ENCODE data around the gene PAGR1. TPM values are rescaled to one million over a fixed set of nuclear protein-coding genes. Genes with fewer than 3 reads are reported as not detected.

Gene PAGR1
- total and polyA plus RNA-seq, 10 of the 15 experiments (the other 5 are each of a cell fraction or from before 2014, with no cell fraction given) = 1.1 to 57.7 (median 23.4) TPM

DNA sequence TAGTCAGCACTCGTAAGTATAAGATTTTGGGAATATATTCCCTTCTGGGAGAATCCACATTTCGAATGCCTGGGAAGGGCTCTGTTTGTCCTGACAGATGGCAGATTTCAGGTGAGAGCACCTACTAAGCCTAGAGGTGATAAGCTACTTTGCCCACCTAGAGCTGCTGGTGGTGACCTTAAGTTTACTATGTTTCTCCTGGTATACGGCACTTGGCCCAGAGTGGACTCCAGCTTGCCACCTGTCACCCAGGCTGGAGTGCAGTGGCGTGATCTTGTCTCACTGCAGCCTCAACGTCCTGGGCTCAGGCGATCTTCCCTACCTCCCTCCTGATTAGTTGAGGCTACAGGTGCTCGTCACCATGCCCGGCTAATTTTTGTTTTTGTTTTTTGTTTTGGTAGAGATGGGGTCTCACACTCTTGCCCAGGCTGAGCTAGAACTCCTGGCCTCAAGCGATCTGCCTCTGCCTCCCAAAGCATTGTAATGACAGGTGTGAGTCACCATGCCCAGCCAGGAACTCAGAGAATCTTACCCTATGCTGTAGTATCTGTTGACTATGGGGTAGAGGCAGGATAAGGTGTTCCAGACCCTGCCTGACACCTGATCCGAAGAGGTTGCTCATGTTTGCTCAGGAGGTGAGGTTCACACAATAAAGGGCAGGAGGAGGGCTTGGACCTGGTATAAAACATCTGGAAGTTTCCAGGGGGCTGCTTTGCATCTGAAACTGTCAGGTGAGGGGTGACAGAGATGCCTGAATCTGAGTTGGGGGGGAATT lies 38.2 kb upstream of the PAGR1 start, which contains the start of gene ZG16:
TSS of gene ZG16 (plus strand) at position 681 of the 775 bp plus-strand sequence. CDS start 1,011 bp downstream, outside the sequence.
- WGBS (ENCODE audit: insufficient coverage, insufficient replicate concordance, low lambda C conversion rate, missing lambda C conversion rate) = 35% methylated on average over 10 of the region's 10 CpGs
- Histone ChIP-seq H3K4me1 (ENCODE audit: control insufficient read depth, insufficient read depth, low read length) (no peaks in the 10 kb centered on the region), H3K36me3 (ENCODE audit: control insufficient read depth in 2 of 2, insufficient read depth in 2 of 2, low read length in 1 of 2) (no peaks in the 10 kb centered on the region), H3K27ac (ENCODE audit: control insufficient read depth, insufficient read depth) (no peak within 1 kb of the TSS), H3K9me3 (replicated peaks; ENCODE audit: control insufficient read depth, insufficient read depth, low read length) (no peaks in the 10 kb centered on the region), H3K9ac (ENCODE audit: control insufficient read depth, insufficient read depth, low read length) (no peak within 1 kb of the TSS), H3K79me2 (ENCODE audit: control insufficient read depth, insufficient read depth, low read length) (no peaks in the 10 kb centered on the region), H3K27me3 (replicated peaks in 1 of 2; ENCODE audit: control insufficient read depth in 2 of 2, insufficient read depth in 2 of 2, low read length in 1 of 2) (no peaks in the 10 kb centered on the region), H4K20me1 (ENCODE audit: control insufficient read depth, insufficient read depth) (no peaks in the 10 kb centered on the region), H2AFZ (ENCODE audit: control insufficient read depth, low read depth, low read length) (no peak within 1 kb of the TSS), H3K4me3 (no peak within 1 kb of the TSS), H3K4me2 (ENCODE audit: control insufficient read depth, insufficient read depth) (no peak within 1 kb of the TSS)
- intact Hi-C loops (cut with micrococcal nuclease; ENCODE audit: unreplicated experiment) (no loop called here), in situ Hi-C loops (cut with MboI) (no loop called here)
- no peak for TF ChIP-seq MXI1 (IDR thresholded peaks at IDR 0.05; ENCODE audit: low read depth, low read length)
- TF ChIP-seq, protein P1, sequence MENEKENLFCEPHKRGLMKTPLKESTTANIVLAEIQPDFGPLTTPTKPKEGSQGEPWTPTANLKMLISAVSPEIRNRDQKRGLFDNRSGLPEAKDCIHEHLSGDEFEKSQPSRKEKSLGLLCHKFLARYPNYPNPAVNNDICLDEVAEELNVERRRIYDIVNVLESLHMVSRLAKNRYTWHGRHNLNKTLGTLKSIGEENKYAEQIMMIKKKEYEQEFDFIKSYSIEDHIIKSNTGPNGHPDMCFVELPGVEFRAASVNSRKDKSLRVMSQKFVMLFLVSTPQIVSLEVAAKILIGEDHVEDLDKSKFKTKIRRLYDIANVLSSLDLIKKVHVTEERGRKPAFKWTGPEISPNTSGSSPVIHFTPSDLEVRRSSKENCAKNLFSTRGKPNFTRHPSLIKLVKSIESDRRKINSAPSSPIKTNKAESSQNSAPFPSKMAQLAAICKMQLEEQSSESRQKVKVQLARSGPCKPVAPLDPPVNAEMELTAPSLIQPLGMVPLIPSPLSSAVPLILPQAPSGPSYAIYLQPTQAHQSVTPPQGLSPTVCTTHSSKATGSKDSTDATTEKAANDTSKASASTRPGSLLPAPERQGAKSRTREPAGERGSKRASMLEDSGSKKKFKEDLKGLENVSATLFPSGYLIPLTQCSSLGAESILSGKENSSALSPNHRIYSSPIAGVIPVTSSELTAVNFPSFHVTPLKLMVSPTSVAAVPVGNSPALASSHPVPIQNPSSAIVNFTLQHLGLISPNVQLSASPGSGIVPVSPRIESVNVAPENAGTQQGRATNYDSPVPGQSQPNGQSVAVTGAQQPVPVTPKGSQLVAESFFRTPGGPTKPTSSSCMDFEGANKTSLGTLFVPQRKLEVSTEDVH (IDR thresholded peaks at IDR 0.05; ENCODE audit: low read depth, partially characterized antibody) = no peak
- TF ChIP-seq LARP7 (IDR thresholded peaks at IDR 0.05) = no peak
- TF ChIP-seq, protein P2, sequence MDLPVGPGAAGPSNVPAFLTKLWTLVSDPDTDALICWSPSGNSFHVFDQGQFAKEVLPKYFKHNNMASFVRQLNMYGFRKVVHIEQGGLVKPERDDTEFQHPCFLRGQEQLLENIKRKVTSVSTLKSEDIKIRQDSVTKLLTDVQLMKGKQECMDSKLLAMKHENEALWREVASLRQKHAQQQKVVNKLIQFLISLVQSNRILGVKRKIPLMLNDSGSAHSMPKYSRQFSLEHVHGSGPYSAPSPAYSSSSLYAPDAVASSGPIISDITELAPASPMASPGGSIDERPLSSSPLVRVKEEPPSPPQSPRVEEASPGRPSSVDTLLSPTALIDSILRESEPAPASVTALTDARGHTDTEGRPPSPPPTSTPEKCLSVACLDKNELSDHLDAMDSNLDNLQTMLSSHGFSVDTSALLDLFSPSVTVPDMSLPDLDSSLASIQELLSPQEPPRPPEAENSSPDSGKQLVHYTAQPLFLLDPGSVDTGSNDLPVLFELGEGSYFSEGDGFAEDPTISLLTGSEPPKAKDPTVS (IDR thresholded peaks at IDR 0.05; ENCODE audit: low read depth, low read length) = no peak
- TF ChIP-seq GATAD2B (conservative IDR thresholded peaks at IDR 0.05; ENCODE audit: low read depth) = no peak
- TF ChIP-seq WRNIP1 (IDR thresholded peaks at IDR 0.05; ENCODE audit: borderline replicate concordance, low read depth, low read length) = no peak
- TF ChIP-seq JUND (IDR thresholded peaks at IDR 0.05; ENCODE audit: low read depth, low read length) = no peak
- no peak for TF ChIP-seq POLR2AphosphoS5 (IDR thresholded peaks at IDR 0.05; ENCODE audit: low read length)
- no peak for TF ChIP-seq CBX5 (IDR thresholded peaks at IDR 0.05; ENCODE audit: low read depth)
- TF ChIP-seq KDM1A (IDR thresholded peaks at IDR 0.05; ENCODE audit: borderline replicate concordance) = no peak
- POLR2A ChIA-PET = interaction anchor here (0.6 to 1.3 kb wide), 5 partner anchors 11 to 45 kb away, joined by 3 to 8 read pairs (median 5); no protein-coding TSS in a partner anchor
- ATAC-seq = no peak
- CTCF ChIA-PET = interaction anchor here (0.9 to 1.6 kb wide), 4 partner anchors 10 to 26 kb away, joined by 3 read pairs; partner anchors contain the start of gene KIF22
- no TSS peak for BruUV-seq (replicated peaks)
- no peak for DNase-seq (ENCODE audit: low read depth, low spot score)
- RAD21 ChIA-PET (ENCODE audit: unreplicated experiment) = no interaction called here
- SMC1A ChIA-PET (ENCODE audit: uncharacterized antibody, unreplicated experiment) = interaction anchor here (0.7 to 1.8 kb wide), 4 partner anchors 10 to 52 kb away, joined by 3 to 7 read pairs (median 4); no protein-coding TSS in a partner anchor
- FAIRE-seq = no peak
